H9 (cell line): ENCODE data around the gene PLEKHA5. TPM values are rescaled to one million over a fixed set of nuclear protein-coding genes. Genes with fewer than 3 reads are reported as not detected.

Experiments used
- DNase-seq: peaks from one replicate; pipeline ENCODE4 v3.0.0-alpha.2; 2017
- H2AFZ ChIP-seq: one replicate; pipeline ENCODE4 v1.6.1; 2013; ENCODE audit warnings: mild to moderate bottlenecking, low read length, control low read depth, moderate library complexity
- H2AK5ac ChIP-seq: 2 replicates; pipeline ENCODE4 v1.6.1; 2013; ENCODE audit warnings: low read length, control low read depth, mixed read lengths; ENCODE audit not compliant: insufficient read length
- H2BK120ac ChIP-seq: one replicate; pipeline ENCODE4 v1.6.1; 2013; ENCODE audit warnings: low read depth, mild to moderate bottlenecking, low read length, control low read depth, inconsistent platforms; ENCODE audit not compliant: poor library complexity, severe bottlenecking
- H2BK12ac ChIP-seq: 2 replicates; pipeline ENCODE4 v1.6.1; 2013; ENCODE audit warnings: low read length, control low read depth, mixed read lengths, low read depth; ENCODE audit not compliant: insufficient read length
- H2BK15ac ChIP-seq: 2 replicates; pipeline ENCODE4 v1.6.1; 2013; ENCODE audit warnings: low read depth, low read length, control low read depth
- H2BK20ac ChIP-seq: one replicate; pipeline ENCODE4 v1.6.1; 2013; ENCODE audit warnings: low read depth, mild to moderate bottlenecking, low read length, control low read depth, inconsistent platforms; ENCODE audit not compliant: poor library complexity, severe bottlenecking
- H2BK5ac ChIP-seq: 2 replicates; pipeline ENCODE4 v1.6.1; 2013; ENCODE audit warnings: low read length, control low read depth, mixed read lengths; ENCODE audit not compliant: insufficient read length
- H3K14ac ChIP-seq: 2 replicates; pipeline ENCODE4 v1.6.1; 2013; ENCODE audit warnings: low read length, control low read depth; ENCODE audit not compliant: insufficient read depth
- H3K18ac ChIP-seq: 2 replicates; pipeline ENCODE4 v1.6.1; 2013; ENCODE audit warnings: low read depth, mild to moderate bottlenecking, mixed read lengths, low read length, control low read depth; ENCODE audit not compliant: insufficient read length
- H3K23ac ChIP-seq: 2 replicates; pipeline ENCODE4 v1.6.1; 2013; ENCODE audit warnings: low read length, control low read depth, mixed read lengths, low read depth; ENCODE audit not compliant: insufficient read length
- H3K23me2 ChIP-seq: 2 replicates; pipeline ENCODE4 v1.6.1; 2013; ENCODE audit warnings: low read depth, mild to moderate bottlenecking, mixed read lengths, low read length, control low read depth; ENCODE audit not compliant: insufficient read length, poor library complexity, severe bottlenecking
- H3K27ac ChIP-seq: 2 replicates; pipeline ENCODE4 v1.5.1; 2013; ENCODE audit warnings: low read length, control low read depth, mixed read lengths, low read depth; ENCODE audit not compliant: insufficient read length
- H3K27me3 ChIP-seq: 2 replicates; pipeline ENCODE4 v1.6.1; 2013; ENCODE audit warnings: low read length, control low read depth, inconsistent platforms; ENCODE audit not compliant: insufficient read depth
- H3K4ac ChIP-seq: 2 replicates; pipeline ENCODE4 v1.6.1; 2013; ENCODE audit warnings: low read depth, mild to moderate bottlenecking, control low read depth, inconsistent platforms, low read length, moderate library complexity
- H3K4me1 ChIP-seq: 2 replicates; pipeline ENCODE4 v1.6.1; 2013; ENCODE audit warnings: low read length, control low read depth, inconsistent platforms; ENCODE audit not compliant: insufficient read depth
- H3K4me2 ChIP-seq: 2 replicates; pipeline ENCODE4 v1.6.1; 2013; ENCODE audit warnings: low read length, control low read depth, mixed read lengths; ENCODE audit not compliant: insufficient read length, insufficient read depth
- H3K56ac ChIP-seq: 2 replicates; pipeline ENCODE4 v1.6.1; 2013; ENCODE audit warnings: low read depth, mild to moderate bottlenecking, mixed read lengths, low read length, control low read depth; ENCODE audit not compliant: insufficient read length
- H3K79me1 ChIP-seq: 2 replicates; pipeline ENCODE4 v1.6.1; 2013; ENCODE audit warnings: low read depth, mild to moderate bottlenecking, moderate library complexity, low read length, control low read depth, inconsistent platforms; ENCODE audit not compliant: insufficient read depth, poor library complexity, severe bottlenecking
- H3K79me2 ChIP-seq: 2 replicates; pipeline ENCODE4 v1.6.1; 2013; ENCODE audit warnings: low read length, control low read depth, inconsistent platforms; ENCODE audit not compliant: insufficient read depth
- H3K9ac ChIP-seq: 2 replicates; pipeline ENCODE4 v1.6.1; 2013; ENCODE audit warnings: low read length, control low read depth, mixed read lengths; ENCODE audit not compliant: insufficient read length; ENCODE audit errors: extremely low read depth
- H3K9me3 ChIP-seq: one replicate; pipeline ENCODE4 v1.6.1; 2013; ENCODE audit warnings: low read depth, low read length, inconsistent platforms; ENCODE audit not compliant: control insufficient read depth
- H3T11ph ChIP-seq: one replicate; pipeline ENCODE4 v1.6.1; 2013; ENCODE audit warnings: mild to moderate bottlenecking, low read length, control low read depth, inconsistent platforms
- H4K20me1 ChIP-seq: one replicate; pipeline ENCODE4 v1.6.1; 2013; ENCODE audit not compliant: control insufficient read depth, insufficient read length, insufficient read depth
- H4K5ac ChIP-seq: 2 replicates; pipeline ENCODE4 v1.6.1; 2013; ENCODE audit warnings: low read depth, mild to moderate bottlenecking, mixed read lengths, low read length, control low read depth; ENCODE audit not compliant: insufficient read length
- H4K8ac ChIP-seq: replicated peaks from 2 replicates; pipeline ENCODE4 v1.6.1; 2013; ENCODE audit warnings: low read length, control low read depth, mixed read lengths, low read depth; ENCODE audit not compliant: insufficient read length
- H4K91ac ChIP-seq: 2 replicates; pipeline ENCODE4 v1.6.1; 2013; ENCODE audit warnings: low read depth, mild to moderate bottlenecking, moderate library complexity, mixed read lengths, low read length, control low read depth; ENCODE audit not compliant: insufficient read length
- H3K27ac Mint-ChIP-seq, 3 experiments: 2 replicates in 2 of 3; 3 replicates in 1 of 3; pipeline ENCODE4 v1.8.0; 2020 to 2021; ENCODE audit warnings: mixed read lengths in 3 of 3, mild to moderate bottlenecking in 1 of 3, moderate library complexity in 1 of 3
- H3K27me3 Mint-ChIP-seq: 2 replicates; pipeline ENCODE4 v1.8.0; 2021; ENCODE audit warnings: low read depth, mild to moderate bottlenecking, moderate library complexity, mixed read lengths
- H3K36me3 Mint-ChIP-seq, 3 experiments: 2 replicates in 2 of 3; 3 replicates in 1 of 3; pipeline ENCODE4 v1.8.0; 2020 to 2021; ENCODE audit warnings: low read depth in 3 of 3, mixed read lengths in 3 of 3; ENCODE audit not compliant: insufficient read depth in 1 of 3
- H3K4me1 Mint-ChIP-seq, 2 experiments: 2 replicates each; pipeline ENCODE4 v1.8.0; 2020; ENCODE audit warnings: mixed read lengths in 2 of 2
- H3K4me3 Mint-ChIP-seq, 2 experiments: 2 replicates in 1 of 2; 3 replicates in 1 of 2; pipeline ENCODE4 v1.8.0; 2020 to 2021; ENCODE audit warnings: mild to moderate bottlenecking in 2 of 2, mixed read lengths in 2 of 2, moderate library complexity in 1 of 2
- H3K9me3 Mint-ChIP-seq, 2 experiments: 2 replicates in 1 of 2; 3 replicates in 1 of 2; pipeline ENCODE4 v1.8.0; 2020; ENCODE audit warnings: mild to moderate bottlenecking in 2 of 2, mixed read lengths in 2 of 2, moderate library complexity in 1 of 2
- CTCF ChIP-seq: fragments of 200-600 bp; sonication (generic); conservative IDR thresholded peaks from 3 replicates; pipeline ENCODE4 v1.8.0; 2021; ENCODE audit warnings: antibody characterized with exemption, mild to moderate bottlenecking
- total RNA-seq: library from RNA; stranded (reverse); gene quantifications from 2 replicates; pipeline ENCODE4 v1.2.1, GENCODE V29; 2021

PLEKHA5 gene
- total RNA-seq, 1 experiment from 2014 or later: 86.7 TPM

GRCh38 chr12:19230896-19231295 is 101.4 kb downstream of the PLEKHA5 start:
- Histone ChIP-seq H3K23me2 (no peaks in the 10 kb centered on the region), H2BK15ac (no peak overlapping the region), H2AFZ (no peak overlapping the region), H3K9ac (no peak overlapping the region), H3K9me3 (no peaks in the 10 kb centered on the region), H3K23ac (no peak overlapping the region), H4K91ac (no peak overlapping the region), H4K20me1 (no peaks in the 10 kb centered on the region), H2BK5ac (no peak overlapping the region), H3K18ac (no peak overlapping the region), H2BK12ac (no peak overlapping the region), H3K4me1 (peaks cover 11% of the 10 kb centered on the region; the same call in 1 of the 2 replicates), H3T11ph (no peak overlapping the region), H3K14ac (no peak overlapping the region), H3K4me2 (no peak overlapping the region), H3K27ac (no peak overlapping the region), H3K27me3 (no peaks in the 10 kb centered on the region), H3K56ac (no peak overlapping the region), H4K5ac (no peak overlapping the region), H2BK20ac (no peak overlapping the region), H4K8ac (no peak overlapping the region), H3K79me2 (peaks cover 3% of the 10 kb centered on the region; the same call in 1 of the 2 replicates), H3K79me1 (peaks cover 4% of the 10 kb centered on the region), H2BK120ac (no peak overlapping the region), H2AK5ac (no peak overlapping the region), H3K4ac (no peak overlapping the region)
- Mint-ChIP-seq H3K27me3 (no peaks in the 10 kb centered on the region), H3K27ac (no peak overlapping the region), H3K4me3 (no peak overlapping the region), H3K36me3 (peaks cover 24 to 30% (median 27%) of the 10 kb centered on the region in 3 experiments), H3K4me1 (peaks cover 49 to 50% of the 10 kb centered on the region in 2 experiments), H3K9me3 (peaks cover 16 to 18% of the 10 kb centered on the region in 2 experiments)
- no peak for TF ChIP-seq CTCF
- DNase-seq: no peak
